ENCODE measurements around the gene AKR7A2.
A peak's percentile ranks its signal among the peaks of the same experiment; 100 is the strongest.
"Not testable (repeated sequence)": the region's sequence is repeated elsewhere in the genome, so short reads cannot be mapped to it uniquely, and the experiment has no call there.

The AKR7A2 gene

GRCh38 chr1:19294638-19295037 is 17.3 kb downstream of the AKR7A2 start:
- Histone ChIP-seq H3K36me3 (ENCODE audit: control insufficient read depth, low read length) (no peaks in the 10 kb centered on the region), H4K20me1 (ENCODE audit: control insufficient read depth, insufficient read depth, low read depth, low read length) (no peaks in the 10 kb centered on the region), H3K4me3 (ENCODE audit: low read length) (no peak overlapping the region), H3F3A (ENCODE audit: control insufficient read depth, insufficient read depth) (no peaks in the 10 kb centered on the region), H3K4me2 (ENCODE audit: low read length) (no peak overlapping the region), H3K79me2 (ENCODE audit: control insufficient read depth, low read length) (no peaks in the 10 kb centered on the region), H3K27ac (ENCODE audit: low read depth, low read length) (no peak overlapping the region), H3K9me2 (replicated peaks; ENCODE audit: control insufficient read depth, low read length) (no peaks in the 10 kb centered on the region), H3K4me1 (ENCODE audit: control insufficient read depth, low read length) (no peaks in the 10 kb centered on the region), H3K27me3 (ENCODE audit: control insufficient read depth, low read length) (no peaks in the 10 kb centered on the region; the same call in 1 of the 2 replicates), H3K9me3 (ENCODE audit: control insufficient read depth, insufficient read depth, low read length) (peaks cover 18% of the 10 kb centered on the region)
- TF ChIP-seq CTCF (IDR thresholded peaks at IDR 0.05; ENCODE audit: low read depth, low read length, poor library complexity, severe bottlenecking) (no peak), EZH2phosphoT487 (IDR thresholded peaks at IDR 0.05; ENCODE audit: borderline replicate concordance, low read length) (no peak)

- no peaks in the 10 kb centered on the region for H3K79me2 ChIP-seq (ENCODE audit: control insufficient read depth, low read length)
- H3F3A ChIP-seq (ENCODE audit: control insufficient read depth, insufficient read depth), result no peaks in the 10 kb centered on the region
- peaks cover 1% of the 10 kb centered on the region for H3K9me3 ChIP-seq (ENCODE audit: control insufficient read depth, insufficient read depth, low read length)
- H3K4me3 ChIP-seq (ENCODE audit: low read length), result 0 out of 2 replicates have a peak overlapping the region, but pooled peaks have one; percentile 41
- no peak overlapping the region for H3K27ac ChIP-seq (ENCODE audit: low read depth, low read length)
- H3K36me3 ChIP-seq (ENCODE audit: control insufficient read depth, low read length), result no peaks in the 10 kb centered on the region
- H3K4me1 ChIP-seq (ENCODE audit: control insufficient read depth, low read length), result no peaks in the 10 kb centered on the region
- no peaks in the 10 kb centered on the region for H3K9me2 ChIP-seq (replicated peaks; ENCODE audit: control insufficient read depth, low read length)
- TF ChIP-seq EZH2phosphoT487 (IDR thresholded peaks at IDR 0.05; ENCODE audit: borderline replicate concordance, low read length) (no peak), CTCF (IDR thresholded peaks at IDR 0.05; ENCODE audit: low read depth, low read length, poor library complexity, severe bottlenecking) (no peak)
- peak overlapping the region; percentile 51 for H3K4me2 ChIP-seq (ENCODE audit: low read length)
- H3K27me3 ChIP-seq (ENCODE audit: control insufficient read depth, low read length), result peaks cover 3% of the 10 kb centered on the region
- H4K20me1 ChIP-seq (ENCODE audit: control insufficient read depth, insufficient read depth, low read depth, low read length), result no peaks in the 10 kb centered on the region
Measured at GRCh38 chr1:19289244-19289643, 22.7 kb downstream of the AKR7A2 start.

- not testable (repeated sequence) for H3F3A ChIP-seq (ENCODE audit: control insufficient read depth, insufficient read depth); H3K36me3 ChIP-seq (ENCODE audit: control insufficient read depth, low read length); H3K9me3 ChIP-seq (ENCODE audit: control insufficient read depth, insufficient read depth, low read length); H3K9me2 ChIP-seq (replicated peaks; ENCODE audit: control insufficient read depth, low read length); H4K20me1 ChIP-seq (ENCODE audit: control insufficient read depth, insufficient read depth, low read depth, low read length); H3K27ac ChIP-seq (ENCODE audit: low read depth, low read length); H3K79me2 ChIP-seq (ENCODE audit: control insufficient read depth, low read length); H3K4me1 ChIP-seq (ENCODE audit: control insufficient read depth, low read length); H3K27me3 ChIP-seq (ENCODE audit: control insufficient read depth, low read length)
- Histone ChIP-seq H3K4me3 (ENCODE audit: low read length) (peak within 1 kb of the TSS; percentile 41; the same call in 1 of the 2 replicates), H3K4me2 (ENCODE audit: low read length) (peak within 1 kb of the TSS; percentile 51)
Measured at GRCh38 chr1:19288324-19289241, 23.4 kb downstream of the AKR7A2 start, which contains the start of gene AKR7A3. Gene AKR7A3, minus strand, starts transcription at chr1:19288770. Its CDS starts 61 bp downstream, at chr1:19288709.

Data from DOHH2 (cell line).